AG08396 (cell line): ENCODE results near the gene IL23R.

Experiments used
- DNase-seq: peaks from one replicate; pipeline ENCODE4 v3.0.0; 2012; ENCODE audit warnings: low spot score, mixed read lengths

IL23R gene

DNA sequence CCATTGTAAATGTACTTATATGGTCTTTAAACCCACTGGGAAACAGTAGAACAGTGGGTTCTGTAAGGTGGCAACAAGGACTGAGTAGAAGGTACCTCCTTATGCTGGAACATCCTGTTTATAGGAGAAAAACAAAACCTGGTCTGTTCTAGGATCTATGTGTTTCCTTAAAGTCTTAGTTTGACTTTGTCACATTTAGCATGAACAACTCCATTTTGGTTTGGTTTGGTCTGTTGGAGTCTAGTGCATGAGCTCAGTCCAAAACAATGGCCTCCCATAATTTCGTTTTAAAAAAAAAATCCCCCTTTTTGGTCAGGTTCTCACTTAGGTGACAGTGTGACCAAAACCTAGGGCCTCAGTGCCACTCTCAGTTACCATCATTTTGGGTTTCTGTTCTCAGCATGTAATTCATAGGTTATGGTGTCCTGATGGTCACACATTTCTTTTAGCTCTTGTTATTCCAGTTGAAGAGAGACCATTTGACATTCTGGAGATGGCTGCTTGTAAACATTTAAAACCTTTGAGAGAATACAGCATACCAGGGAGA is 75.0 kb downstream of the IL23R start:
- DNase-seq = no peak

DNA sequence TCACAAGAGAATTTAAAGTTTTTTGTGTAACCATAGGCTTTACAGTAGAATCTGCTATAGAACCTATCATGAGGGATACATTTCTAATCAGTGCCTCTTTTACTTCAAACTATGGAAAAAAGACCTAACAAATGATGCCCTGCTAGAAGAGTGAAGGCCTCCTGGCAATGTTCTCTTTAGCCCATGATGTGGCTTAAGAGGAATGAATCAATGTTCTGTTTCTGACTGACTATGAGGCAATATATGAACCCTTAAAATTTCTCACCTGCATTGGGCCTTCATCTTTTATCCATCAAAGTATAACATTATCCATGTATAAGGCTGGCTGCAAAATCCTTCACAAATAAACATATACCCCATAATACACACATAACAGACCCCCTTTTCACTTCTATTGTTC is 75.8 kb downstream of the IL23R start:
- no peak for DNase-seq

DNA sequence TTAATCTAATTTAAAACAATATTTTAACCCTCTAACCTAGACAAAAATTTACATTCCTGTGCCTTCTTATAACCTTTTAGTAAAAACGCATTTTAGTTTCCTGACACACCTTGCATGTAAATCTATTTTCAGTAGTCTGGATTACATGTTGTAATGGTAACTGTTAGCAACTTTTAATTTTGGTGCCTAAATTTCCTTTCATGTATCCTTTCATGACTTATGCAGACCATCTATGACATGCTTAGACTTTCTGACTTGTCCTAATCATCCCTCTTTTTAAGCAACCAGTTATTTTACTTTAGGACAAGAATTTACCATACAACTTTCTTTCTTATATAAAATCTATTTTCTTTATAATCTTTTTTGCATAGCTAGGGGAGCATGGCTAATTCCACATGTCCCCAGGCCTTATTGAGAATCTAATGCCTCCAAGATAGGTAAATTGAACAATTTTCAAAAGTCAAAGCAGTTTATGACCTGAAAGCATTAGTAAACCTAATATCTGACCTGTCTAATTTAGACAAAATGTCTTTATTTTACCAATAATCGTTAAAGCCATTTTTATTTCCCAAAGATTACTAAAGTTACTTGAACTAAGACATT is 83.9 kb downstream of the IL23R start:
- no peak for DNase-seq

DNA sequence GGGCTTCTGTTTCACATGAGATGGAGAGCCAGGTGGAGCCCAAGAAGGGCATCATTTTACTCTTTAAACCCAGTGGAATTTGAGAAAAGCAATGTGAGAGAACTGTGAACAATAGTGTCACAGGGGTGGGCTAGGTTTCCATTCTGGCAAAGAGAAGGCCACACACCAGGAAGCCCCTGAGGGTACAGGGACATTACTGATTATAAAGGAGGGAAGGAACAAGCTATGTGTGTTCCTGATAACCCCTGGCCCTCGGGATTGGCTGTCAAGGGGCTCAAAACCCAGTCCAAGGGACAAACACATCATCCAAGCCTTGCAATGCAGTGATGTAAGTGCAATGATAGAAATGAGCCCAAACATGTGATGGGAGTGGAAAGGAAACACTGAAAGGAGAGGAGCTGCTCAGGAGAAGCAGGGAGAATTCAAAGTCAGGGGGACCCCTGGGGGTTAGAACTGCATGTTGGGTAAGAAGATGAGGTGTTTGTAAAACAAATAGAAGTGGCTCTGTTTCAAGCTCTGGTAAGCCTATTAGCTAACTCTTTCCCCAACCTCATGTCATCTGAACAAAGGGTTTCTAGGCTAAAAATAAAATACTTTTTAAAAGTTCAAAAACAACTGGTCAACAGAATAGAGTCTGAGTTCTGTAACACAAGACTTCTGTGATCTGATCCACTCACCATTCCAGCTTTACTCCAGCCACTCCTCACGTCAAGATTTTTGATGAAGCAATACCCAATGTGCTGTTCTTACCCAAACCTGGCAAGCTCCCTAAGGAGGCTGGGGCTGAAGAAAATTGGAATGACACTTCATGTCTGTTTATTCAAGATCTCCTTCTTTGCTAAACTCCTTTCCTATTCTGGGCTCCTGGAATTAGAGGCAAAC is 90.3 kb downstream of the IL23R start:
- no peak for DNase-seq

DNA sequence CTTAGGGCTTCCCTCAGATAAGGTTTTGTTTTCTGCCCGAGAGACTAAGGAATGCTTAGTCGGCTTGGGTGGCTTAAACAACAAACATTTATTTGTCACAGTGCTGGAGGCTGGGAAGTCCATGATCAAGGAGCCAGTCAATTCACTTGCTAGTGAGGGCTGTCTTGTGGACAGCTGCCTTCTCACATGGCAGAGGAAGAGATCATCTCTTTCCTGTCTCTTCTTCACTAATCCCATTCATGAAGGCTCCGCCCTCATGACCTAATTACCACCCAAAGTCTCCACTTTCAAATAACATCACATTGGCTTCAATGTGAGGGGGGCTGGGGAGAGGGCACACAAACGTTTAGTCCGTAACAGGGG is 90.9 kb downstream of the IL23R start:
- no peak for DNase-seq

DNA sequence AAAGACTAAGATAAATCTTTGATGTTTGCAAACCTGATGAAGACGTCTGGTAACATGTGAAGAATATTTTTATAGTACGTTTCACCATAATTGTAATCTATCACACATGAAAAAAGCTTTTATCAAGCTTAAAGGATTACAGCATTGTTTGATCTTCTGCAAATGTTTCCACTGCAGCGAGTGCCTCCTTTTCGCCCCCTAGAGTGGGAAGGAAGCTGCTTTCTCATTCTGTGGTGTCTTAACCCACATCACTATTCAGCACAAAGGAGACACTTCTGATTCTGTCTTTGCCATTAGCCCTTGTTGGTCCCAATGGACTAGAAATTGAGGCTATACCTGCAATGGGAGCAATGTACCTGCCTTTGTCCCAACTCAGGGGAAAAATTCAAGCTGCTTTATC is 95.4 kb downstream of the IL23R start:
- DNase-seq = no peak

DNA sequence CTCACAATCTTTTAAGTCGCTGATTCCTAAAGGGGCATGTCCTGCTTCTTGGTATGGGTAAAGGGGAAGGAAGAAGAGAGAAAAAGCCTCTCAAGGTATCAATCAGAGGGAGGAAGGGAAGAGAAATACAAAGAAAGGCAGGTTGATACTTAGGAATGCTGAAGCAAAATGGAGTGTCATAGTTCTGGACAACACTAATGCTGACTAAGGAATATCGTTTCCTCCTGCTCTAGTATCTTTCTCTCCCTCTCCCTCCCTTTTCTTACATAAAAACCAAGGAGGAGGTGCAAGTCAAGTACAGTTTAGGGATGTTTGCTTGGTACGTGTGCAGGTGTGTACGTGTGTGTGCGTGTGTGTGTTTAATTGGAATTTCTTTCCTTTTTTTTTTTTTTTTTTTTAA is 96.5 kb downstream of the IL23R start:
- DNase-seq = no peak

DNA sequence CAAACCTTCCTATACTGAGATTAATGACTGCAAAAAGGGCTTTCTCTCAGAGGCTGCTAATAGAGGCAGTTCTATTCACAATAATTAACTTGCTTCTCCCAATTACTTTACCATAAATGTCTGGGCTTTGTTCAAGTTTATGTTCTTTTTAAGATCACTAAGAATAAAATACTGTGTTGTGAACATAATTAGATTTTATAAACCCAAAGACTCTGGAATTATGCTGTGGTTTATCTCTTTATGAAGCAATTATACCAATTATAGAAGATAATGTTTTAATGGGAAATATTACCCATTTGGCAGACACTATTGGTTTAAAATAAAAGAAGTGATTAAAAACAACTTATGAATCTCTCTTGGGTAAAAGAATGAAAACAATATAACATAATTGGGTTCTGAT is 97.9 kb downstream of the IL23R start:
- DNase-seq = no peak

DNA sequence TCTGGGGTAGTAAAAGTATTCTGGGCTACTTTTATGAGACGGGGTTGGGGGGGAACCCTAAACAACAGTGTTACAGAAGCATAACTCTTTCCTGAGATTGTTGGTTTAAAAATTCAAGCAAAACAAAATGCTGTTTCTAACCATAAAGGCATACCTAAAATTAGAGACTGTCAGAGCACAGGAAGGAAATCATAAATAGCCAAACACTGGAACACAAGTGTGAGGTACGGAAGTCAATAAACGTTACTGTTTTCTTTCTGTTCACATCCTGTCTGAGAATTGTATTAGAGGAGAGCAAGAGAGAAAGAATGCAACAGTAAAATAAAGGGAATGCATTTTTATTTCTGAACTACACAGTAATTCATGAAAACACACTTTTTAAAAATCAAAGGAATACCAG is 98.6 kb downstream of the IL23R start:
- no peak for DNase-seq

DNA sequence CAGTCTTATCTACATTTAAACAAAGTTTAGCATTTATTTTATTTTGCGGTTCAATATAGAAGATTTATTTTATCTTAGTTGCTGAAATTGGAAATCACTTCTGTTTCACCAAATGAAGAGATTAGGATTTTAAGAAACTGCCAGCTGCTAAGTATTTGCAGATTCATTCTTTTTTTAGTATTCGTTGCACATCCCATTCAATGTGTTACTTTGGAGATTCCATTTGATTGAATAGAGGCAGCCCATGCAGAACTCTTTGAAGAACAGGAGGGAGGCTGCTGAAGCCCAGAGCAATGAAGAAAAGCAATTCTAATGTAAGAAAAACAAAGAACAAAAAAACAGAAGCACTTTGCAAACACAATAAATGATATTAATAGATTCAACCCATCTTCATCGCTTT is 102.8 kb downstream of the IL23R start:
- DNase-seq = no peak

DNA sequence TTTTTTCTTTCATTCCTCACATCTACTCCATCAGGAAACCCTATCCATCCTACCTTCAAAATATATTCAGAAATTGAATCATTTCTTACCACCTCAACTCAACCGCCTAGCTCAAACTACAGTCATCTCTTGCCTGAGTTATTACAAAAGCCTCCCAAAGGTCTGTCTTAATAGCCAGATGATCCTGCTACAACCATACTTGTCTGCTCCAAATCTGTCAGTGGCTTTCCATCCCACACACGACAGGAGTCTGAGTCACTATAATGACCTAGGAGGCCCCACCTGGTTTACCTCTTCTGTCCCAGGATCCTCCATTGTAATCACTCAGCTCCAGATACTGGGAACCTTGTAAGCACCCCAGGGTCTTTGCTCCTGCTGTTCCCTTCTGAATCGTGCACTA is 104.3 kb downstream of the IL23R start:
- no peak for DNase-seq

DNA sequence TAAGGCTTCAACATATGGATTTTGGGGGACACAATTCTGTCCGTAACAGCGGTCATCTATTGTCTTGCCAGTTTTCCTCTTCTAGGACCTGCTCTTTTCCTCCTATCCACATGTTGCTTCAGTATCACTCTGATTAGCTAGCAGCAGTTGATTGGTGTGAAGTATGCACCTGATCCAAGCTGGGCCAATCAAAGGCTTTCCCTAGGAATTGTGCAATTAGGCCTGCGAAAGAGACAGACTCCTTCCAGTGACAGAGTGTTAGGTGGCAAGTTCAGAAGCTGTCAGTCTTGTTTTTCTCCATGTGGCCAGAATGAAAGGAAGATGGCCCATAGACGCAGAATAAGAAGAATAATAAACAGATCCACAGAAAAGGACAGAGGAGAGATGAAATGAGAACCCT is 107.3 kb downstream of the IL23R start:
- DNase-seq = no peak

DNA sequence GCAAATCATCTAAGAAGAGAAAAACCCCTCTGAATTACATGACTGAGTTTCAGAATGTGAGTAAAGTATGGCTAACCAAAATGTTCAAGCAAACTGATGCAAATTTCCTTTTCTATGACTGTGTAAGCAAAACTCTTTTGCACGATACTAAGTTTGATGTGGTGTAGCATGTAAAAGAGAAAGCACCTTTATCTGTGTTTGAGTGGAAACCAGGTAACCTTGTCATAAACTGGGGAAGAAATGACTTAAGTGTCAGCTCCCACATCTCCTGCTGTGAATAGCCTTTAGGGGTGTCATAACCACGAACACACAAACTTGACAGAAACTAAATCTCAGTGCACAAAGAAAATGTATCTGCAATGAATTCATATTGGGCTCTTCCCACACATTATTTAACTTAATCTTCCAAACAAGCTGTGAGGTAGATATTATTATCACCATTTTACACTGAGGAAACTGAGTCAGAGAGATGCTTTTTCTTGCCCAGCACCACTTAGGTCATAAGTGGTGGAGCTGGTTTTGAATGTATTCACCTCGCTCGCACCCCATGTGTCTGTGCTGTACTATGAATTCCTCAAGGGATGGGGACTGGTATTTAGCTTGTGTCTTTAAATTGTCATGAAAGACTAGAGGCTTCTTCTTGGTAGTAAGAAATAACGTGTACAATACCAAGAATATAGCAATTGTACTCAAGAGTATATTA is 108.5 kb downstream of the IL23R start:
- DNase-seq = no peak

DNA sequence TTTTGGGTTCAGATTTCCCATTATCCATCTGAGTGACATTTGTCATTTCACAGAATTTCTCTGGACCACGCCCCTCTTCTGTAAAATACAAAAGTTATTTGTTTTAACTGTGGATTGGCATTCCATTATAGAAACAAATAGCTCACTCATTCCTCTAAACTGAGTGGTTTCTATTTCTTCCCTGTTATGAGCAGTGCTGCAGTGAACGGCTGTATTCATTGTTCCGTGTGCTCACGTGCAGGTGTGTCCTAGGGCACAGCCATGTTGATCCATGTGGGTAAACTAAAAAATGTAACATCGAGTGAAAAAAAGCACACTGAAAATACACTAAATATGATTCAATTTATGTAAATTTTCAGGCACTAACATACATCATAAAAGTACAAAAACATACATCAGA is 114.4 kb downstream of the IL23R start:
- DNase-seq = no peak

DNA sequence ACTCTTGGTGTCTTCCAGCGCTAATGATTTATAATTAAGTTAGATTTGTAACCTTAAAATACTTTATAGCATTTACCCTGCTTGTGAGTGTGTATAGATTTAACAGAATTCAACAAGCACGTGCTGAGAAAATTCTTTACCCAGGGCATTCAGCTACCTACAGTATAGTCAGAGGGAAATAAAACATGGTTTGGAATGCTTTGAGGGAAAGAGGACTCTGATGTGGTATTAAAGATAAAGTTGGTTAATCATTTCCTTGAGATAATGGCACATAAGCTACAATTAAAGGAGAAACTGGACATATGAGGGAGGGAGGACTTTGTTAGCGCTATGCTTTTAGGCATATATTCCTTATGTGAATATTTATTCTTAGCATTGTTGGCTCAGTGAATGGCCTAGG is 115.0 kb downstream of the IL23R start:
- no peak for DNase-seq

DNA sequence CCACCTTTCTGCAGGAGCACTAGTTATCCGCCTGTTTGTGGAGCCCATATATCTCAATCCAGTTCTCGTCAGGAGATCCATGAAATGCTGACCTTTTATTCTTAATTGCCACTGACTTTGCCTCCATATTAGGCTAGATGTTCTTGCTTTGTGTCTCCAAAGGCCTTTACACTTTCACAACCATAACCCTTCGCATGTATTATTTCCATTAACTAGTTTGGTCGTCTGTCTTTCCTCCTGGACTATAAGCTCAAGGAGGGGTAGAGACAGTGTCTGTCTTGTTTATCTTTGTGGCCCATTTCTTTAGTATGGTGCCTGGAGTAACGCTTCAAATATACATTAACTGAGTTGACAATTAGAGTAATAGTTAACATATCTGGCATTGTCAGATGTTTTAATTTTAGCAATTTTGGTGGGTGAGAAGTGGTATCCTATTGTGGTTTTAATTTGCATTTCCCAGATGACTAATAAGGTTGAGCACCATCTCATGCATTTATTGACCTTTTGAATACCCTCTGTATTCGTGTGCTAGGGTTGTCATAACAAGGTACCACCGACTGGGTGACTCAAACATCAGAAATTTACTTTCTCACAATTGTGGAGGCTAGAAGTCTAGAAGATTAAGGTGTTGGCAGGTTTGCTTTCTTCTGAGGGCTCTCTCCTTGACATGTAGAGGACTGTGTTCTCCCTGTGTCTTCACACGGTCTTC is 119.7 kb downstream of the IL23R start:
- no peak for DNase-seq

DNA sequence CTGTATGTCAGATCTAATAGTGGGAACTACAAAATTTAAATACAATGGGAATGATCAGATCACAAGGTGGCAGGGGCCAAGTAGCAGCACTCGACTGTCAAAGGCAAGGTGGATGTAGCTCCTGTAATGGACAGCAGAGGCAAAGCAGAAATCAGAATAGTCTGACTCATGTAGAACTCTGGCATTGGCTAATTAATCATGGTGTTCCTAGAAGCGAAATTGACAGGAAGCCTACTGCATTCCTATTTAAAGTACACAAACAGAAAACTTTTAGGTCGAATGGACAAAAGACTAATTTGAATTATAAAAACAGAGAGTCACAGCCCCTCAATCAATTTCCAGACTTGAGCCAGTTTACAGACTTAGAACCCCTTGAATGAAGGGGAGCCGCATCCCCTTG is 124.0 kb downstream of the IL23R start:
- DNase-seq = no peak

DNA sequence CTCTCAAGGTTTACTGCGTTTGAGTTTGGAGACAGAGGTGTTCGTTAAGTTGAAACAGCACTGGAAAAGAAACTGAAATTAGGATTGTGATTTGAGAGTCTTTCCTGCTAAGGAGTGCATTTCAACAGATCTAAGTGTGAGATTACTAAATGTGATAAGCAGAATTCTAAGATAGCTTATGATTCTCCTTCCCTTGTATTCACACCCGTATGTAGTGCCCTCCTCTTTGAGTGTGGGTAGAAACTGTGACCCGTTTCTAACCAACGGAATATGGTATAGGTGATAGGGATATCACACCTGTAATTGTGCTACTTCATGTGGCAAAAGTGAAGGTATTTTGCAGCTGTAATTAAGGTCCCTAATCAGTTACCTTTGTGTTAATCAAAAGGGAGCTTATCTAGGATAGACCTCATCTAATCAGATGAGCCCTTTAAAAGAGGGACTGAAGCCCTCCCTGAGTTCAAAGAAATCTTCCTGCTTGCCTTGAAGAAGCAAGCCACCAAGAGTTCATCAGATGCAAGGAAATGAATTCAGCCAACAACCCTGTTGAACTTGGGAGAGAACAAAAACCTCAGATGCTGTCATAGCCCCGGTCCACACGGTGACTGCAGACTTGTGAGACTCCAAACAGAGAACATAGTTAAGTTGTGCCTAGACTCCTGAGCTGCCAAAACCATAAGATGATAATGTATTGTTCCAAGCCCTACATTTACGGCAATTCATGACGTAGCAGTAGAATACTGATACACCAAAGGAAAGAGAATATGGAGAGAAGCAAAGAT is 128.8 kb downstream of the IL23R start:
- no peak for DNase-seq

DNA sequence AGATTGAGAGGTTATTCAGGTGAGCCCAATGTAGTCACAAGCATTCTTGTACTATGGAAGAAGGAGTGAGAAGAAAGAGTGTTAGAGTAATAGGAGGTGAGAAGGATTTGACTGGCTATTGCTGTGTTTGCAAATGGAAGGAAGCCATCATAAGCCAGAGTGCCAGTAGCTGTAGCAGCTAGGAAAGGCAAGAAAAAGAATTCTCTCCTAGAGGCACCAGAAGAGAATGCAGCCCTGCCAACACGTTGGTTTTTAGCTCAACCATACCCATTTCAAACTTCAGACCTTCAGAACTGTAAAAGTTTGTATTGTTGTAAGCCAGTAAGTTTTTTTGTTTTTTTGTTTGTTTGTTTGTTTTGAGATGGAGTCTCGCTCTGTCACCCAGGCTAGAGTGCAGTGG is 132.5 kb downstream of the IL23R start:
- no peak for DNase-seq

DNA sequence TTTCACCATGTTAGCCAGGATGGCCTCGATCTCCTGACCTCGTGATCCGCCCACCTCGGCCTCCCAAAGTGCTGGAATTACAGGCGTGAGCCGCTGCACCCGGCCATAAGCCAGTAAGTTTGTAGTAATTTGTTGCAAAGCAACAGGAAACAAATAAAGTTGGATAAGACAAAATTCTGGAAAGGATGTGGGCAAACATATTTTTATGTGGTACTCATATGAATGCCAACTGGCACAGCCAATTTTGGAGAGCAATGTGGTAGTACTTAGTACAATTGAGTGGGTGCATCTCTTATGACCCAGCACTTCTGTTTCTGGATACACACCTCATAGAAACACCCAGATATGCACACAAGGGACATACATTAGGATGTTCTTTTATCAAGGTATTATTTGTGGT is 133.0 kb downstream of the IL23R start:
- no peak for DNase-seq

DNA sequence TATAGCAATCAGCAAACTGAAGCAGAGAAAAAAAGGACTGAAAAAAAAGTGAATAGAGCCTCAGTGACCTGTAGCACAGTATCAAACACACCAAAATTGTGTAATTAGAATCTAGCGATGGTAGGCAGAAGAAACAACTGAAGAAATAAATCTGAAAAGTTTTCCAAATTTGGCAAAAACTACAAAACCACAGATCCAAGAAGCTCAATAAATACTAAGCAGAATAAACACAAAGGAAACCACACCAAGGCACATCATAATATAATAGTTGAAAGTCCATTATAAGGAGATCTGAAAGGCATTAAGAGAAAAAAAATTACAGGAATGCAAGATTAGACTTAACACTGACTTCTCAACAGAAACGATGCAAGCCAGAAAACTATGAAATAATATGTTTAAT is 134.3 kb downstream of the IL23R start:
- DNase-seq = no peak

DNA sequence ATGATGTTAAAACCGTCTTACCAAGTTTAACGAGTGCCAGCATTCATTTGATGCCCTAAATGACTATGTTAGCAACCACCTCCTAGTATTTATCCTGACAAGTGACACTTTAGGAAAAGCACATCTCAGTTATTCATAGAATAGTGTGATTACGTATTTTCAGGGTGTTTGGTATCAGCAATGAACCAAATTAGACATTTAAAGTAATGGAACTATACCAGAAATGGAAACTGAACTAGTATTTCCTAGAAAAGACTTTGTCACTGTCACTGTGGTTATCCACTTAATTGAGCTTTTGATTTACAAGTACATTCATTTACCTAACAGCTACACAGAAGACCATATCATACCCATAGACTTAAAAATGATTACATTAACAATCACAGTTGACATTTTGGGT is 137.8 kb downstream of the IL23R start:
- no peak for DNase-seq
